ENCODE results near the gene CHN2.

CHN2 gene

GRCh38 chr7:29453021-29453420 lies 258.4 kb downstream of the CHN2 start:
- Histone ChIP-seq H3K27ac (no peak overlapping the region), H2AFZ (no peak overlapping the region), H3K79me2 (no peaks in the 10 kb centered on the region), H3K4me2 (ENCODE audit: low read length) (no peak overlapping the region), H3K4me1 (no peaks in the 10 kb centered on the region), H3K36me3 (ENCODE audit: control insufficient read depth, insufficient read depth, low read length) (no peaks in the 10 kb centered on the region), H3K27me3 (ENCODE audit: control insufficient read depth, insufficient read depth, low read length) (no peaks in the 10 kb centered on the region), H3K9ac (no peak overlapping the region), H3K9me3 (ENCODE audit: control insufficient read depth, low read length) (no peaks in the 10 kb centered on the region), H3K4me3 (ENCODE audit: low read depth, low read length) (no peak overlapping the region)
- TF ChIP-seq, protein P1, sequence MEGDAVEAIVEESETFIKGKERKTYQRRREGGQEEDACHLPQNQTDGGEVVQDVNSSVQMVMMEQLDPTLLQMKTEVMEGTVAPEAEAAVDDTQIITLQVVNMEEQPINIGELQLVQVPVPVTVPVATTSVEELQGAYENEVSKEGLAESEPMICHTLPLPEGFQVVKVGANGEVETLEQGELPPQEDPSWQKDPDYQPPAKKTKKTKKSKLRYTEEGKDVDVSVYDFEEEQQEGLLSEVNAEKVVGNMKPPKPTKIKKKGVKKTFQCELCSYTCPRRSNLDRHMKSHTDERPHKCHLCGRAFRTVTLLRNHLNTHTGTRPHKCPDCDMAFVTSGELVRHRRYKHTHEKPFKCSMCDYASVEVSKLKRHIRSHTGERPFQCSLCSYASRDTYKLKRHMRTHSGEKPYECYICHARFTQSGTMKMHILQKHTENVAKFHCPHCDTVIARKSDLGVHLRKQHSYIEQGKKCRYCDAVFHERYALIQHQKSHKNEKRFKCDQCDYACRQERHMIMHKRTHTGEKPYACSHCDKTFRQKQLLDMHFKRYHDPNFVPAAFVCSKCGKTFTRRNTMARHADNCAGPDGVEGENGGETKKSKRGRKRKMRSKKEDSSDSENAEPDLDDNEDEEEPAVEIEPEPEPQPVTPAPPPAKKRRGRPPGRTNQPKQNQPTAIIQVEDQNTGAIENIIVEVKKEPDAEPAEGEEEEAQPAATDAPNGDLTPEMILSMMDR (IDR thresholded peaks at IDR 0.05): no peak

DNA sequence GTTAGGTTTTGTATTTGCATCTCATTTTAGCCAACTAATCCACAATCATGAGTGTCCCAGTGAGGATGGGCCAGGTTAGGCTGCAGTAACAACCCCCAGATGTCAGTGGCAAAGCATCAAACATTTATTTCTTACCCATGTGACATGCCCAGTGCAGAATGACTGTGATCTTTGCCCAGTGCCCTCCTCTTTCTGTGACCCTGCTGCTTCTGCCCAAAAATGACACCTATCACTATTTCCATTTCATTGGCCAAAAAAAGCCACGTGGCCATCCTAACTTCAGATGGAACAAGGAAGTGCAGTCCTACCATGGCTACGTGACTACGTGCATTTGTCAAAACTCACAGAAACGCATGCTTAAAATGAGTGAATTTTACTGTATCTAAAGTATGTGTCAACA lies 259.9 kb downstream of the CHN2 start:
- no peaks in the 10 kb centered on the region for H3K9me3 ChIP-seq (ENCODE audit: control insufficient read depth, low read length)
- TF ChIP-seq, protein P1 (IDR thresholded peaks at IDR 0.05): no peak

DNA sequence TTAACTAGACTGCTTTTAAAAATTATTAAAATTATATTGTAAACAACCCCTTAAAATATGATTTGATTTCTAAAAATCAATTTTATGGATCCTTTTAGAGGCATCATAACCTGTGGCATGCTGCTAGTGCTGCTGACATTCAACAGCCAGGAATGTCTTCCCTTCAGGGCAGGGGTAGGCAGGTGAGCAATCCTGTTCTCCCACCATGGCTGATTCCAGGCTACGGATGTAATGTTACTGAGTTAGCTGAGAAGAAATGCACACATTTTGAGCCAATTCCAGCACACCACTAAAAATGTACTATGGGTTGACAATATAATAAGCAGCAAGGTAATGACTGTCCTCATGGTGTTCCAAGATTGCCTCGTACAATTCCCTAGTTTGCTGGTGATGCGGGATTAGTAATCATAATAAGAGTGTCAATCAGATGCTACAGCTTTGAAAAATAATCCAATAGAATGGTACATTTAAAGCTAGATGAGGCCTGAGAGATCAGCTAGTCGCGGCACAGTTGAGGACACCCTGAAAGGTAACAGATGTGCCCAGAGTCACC lies 260.4 kb downstream of the CHN2 start:
- H3K4me1 ChIP-seq: no peaks in the 10 kb centered on the region
- TF ChIP-seq, protein P1 (IDR thresholded peaks at IDR 0.05): no peak
- no peak overlapping the region for H3K9ac ChIP-seq

More for the DNA sequence above, 259.9 kb downstream of the CHN2 start:
- Histone ChIP-seq H3K27ac (no peak overlapping the region), H3K9ac (no peak overlapping the region), H2AFZ (no peak overlapping the region), H3K36me3 (ENCODE audit: control insufficient read depth, insufficient read depth, low read length) (no peaks in the 10 kb centered on the region), H3K79me2 (no peaks in the 10 kb centered on the region), H3K4me3 (ENCODE audit: low read depth, low read length) (no peak overlapping the region), H3K4me1 (no peaks in the 10 kb centered on the region), H3K4me2 (ENCODE audit: low read length) (no peak overlapping the region), H3K27me3 (ENCODE audit: control insufficient read depth, insufficient read depth, low read length) (no peaks in the 10 kb centered on the region)

GRCh38 chr7:29457141-29457561 lies 262.6 kb downstream of the CHN2 start:
- Histone ChIP-seq H3K4me3 (ENCODE audit: low read depth, low read length) (no peak overlapping the region), H3K4me1 (no peaks in the 10 kb centered on the region), H3K4me2 (ENCODE audit: low read length) (no peak overlapping the region), H3K9me3 (ENCODE audit: control insufficient read depth, low read length) (no peaks in the 10 kb centered on the region), H2AFZ (no peak overlapping the region), H3K9ac (no peak overlapping the region), H3K27me3 (ENCODE audit: control insufficient read depth, insufficient read depth, low read length) (no peaks in the 10 kb centered on the region), H3K27ac (no peak overlapping the region), H3K79me2 (no peaks in the 10 kb centered on the region), H3K36me3 (ENCODE audit: control insufficient read depth, insufficient read depth, low read length) (no peaks in the 10 kb centered on the region)
- TF ChIP-seq, protein P1 (IDR thresholded peaks at IDR 0.05): no peak

More for the DNA sequence above, 260.4 kb downstream of the CHN2 start:
- H3K79me2 ChIP-seq: no peaks in the 10 kb centered on the region
- no peak overlapping the region for H3K4me3 ChIP-seq (ENCODE audit: low read depth, low read length)
- no peaks in the 10 kb centered on the region for H3K27me3 ChIP-seq (ENCODE audit: control insufficient read depth, insufficient read depth, low read length)
- no peak overlapping the region for H2AFZ ChIP-seq
- H3K4me2 ChIP-seq (ENCODE audit: low read length): no peak overlapping the region
- H3K27ac ChIP-seq: no peak overlapping the region
- no peaks in the 10 kb centered on the region for H3K36me3 ChIP-seq (ENCODE audit: control insufficient read depth, insufficient read depth, low read length)
- H3K9me3 ChIP-seq (ENCODE audit: control insufficient read depth, low read length): no peaks in the 10 kb centered on the region

- Histone ChIP-seq H3K79me2 (no peaks in the 10 kb centered on the region), H3K9ac (no peak overlapping the region), H2AFZ (no peak overlapping the region), H3K9me3 (ENCODE audit: control insufficient read depth, low read length) (no peaks in the 10 kb centered on the region), H3K4me2 (ENCODE audit: low read length) (no peak overlapping the region), H3K4me1 (no peaks in the 10 kb centered on the region), H3K27ac (no peak overlapping the region), H3K4me3 (ENCODE audit: low read depth, low read length) (no peak overlapping the region), H3K36me3 (ENCODE audit: control insufficient read depth, insufficient read depth, low read length) (no peaks in the 10 kb centered on the region), H3K27me3 (ENCODE audit: control insufficient read depth, insufficient read depth, low read length) (no peaks in the 10 kb centered on the region)
- TF ChIP-seq, protein P1 (IDR thresholded peaks at IDR 0.05): no peak
These were observed 263.0 kb downstream of the CHN2 start for GRCh38 chr7:29457565-29458011.

Measured in parathyroid adenoma (tissue), 2 donors.